CD14-positive monocyte (primary cell): ENCODE measurements around the gene ATPAF2. TPM values are rescaled to one million over a fixed set of nuclear protein-coding genes. Genes with fewer than 3 reads are reported as not detected.

ENCODE experiments used
- DNase-seq, 3 donors: peaks; one replicate each; pipeline ENCODE4 v3.0.0-alpha.2; 2011 to 2022
- H2AFZ ChIP-seq: 2 replicates; pipeline ENCODE4 v1.6.0; 2012; ENCODE audit warnings: mild to moderate bottlenecking, low read depth, low read length, inconsistent platforms; ENCODE audit not compliant: insufficient read depth, poor library complexity, severe bottlenecking
- H3K27ac ChIP-seq, 2 donors: 1 replicate in 1 of 2; 2 replicates in 1 of 2; pipeline ENCODE4 v1.5.1; 2012 to 2013; ENCODE audit warnings: low read length in 2 of 2, control low read depth in 1 of 2, inconsistent platforms in 1 of 2, low read depth in 1 of 2, mild to moderate bottlenecking in 1 of 2
- H3K27me3 ChIP-seq, 2 donors: one replicate each; pipeline versions ENCODE4 v1.6.0 to v1.6.1; 2011 to 2013; ENCODE audit warnings: low read length in 2 of 2; ENCODE audit not compliant: control insufficient read depth in 2 of 2, insufficient read depth in 2 of 2
- H3K36me3 ChIP-seq, 2 donors: replicated peaks in 1 of 2; 1 replicate in 1 of 2; 2 replicates in 1 of 2; pipeline versions ENCODE4 v1.5.1 to v1.6.1; 2012 to 2013; ENCODE audit warnings: low read length in 2 of 2, control low read depth in 1 of 2, inconsistent platforms in 1 of 2, mild to moderate bottlenecking in 1 of 2; ENCODE audit not compliant: insufficient read depth in 2 of 2, control insufficient read depth in 1 of 2
- H3K4me1 ChIP-seq, 2 donors: 1 replicate in 1 of 2; 2 replicates in 1 of 2; pipeline versions ENCODE4 v1.5.1 to v1.6.1; 2012 to 2013; ENCODE audit warnings: low read length in 2 of 2, control low read depth in 1 of 2, inconsistent platforms in 1 of 2, mild to moderate bottlenecking in 1 of 2, moderate library complexity in 1 of 2; ENCODE audit not compliant: insufficient read depth in 2 of 2, control insufficient read depth in 1 of 2
- H3K4me2 ChIP-seq: replicated peaks from 2 replicates; pipeline ENCODE3; 2012; ENCODE audit warnings: low read length, moderate library complexity, mild to moderate bottlenecking; ENCODE audit not compliant: poor library complexity, severe bottlenecking; ENCODE audit errors: extremely low read depth
- H3K4me3 ChIP-seq, 3 experiments: fragments of 200-600 bp in 1 of 3; sonication (generic) in 1 of 3; replicated peaks in 1 of 3; 1 replicate in 2 of 3; 2 replicates in 1 of 3; pipeline ENCODE4 v1.5.1; 2011 to 2013; ENCODE audit warnings: low read length in 3 of 3, mild to moderate bottlenecking in 3 of 3, control low read depth in 2 of 3, low read depth in 2 of 3, inconsistent platforms in 1 of 3, moderate library complexity in 1 of 3
- H3K79me2 ChIP-seq: 2 replicates; pipeline ENCODE4 v1.6.0; 2012; ENCODE audit warnings: mild to moderate bottlenecking, control low read depth, inconsistent platforms, low read length, moderate library complexity; ENCODE audit not compliant: insufficient read depth
- H3K9ac ChIP-seq: 2 replicates; pipeline ENCODE4 v1.6.0; 2017; ENCODE audit warnings: low read length, mild to moderate bottlenecking; ENCODE audit not compliant: insufficient read depth, poor library complexity, severe bottlenecking
- H3K9me3 ChIP-seq, 2 donors: replicated peaks in 1 of 2; 1 replicate in 1 of 2; 2 replicates in 1 of 2; pipeline versions ENCODE4 v1.5.1 to v1.6.1; 2012 to 2013; ENCODE audit warnings: low read length in 2 of 2, control low read depth in 1 of 2; ENCODE audit not compliant: control insufficient read depth in 1 of 2, insufficient read depth in 1 of 2
- H4K20me1 ChIP-seq: 2 replicates; pipeline ENCODE4 v1.6.0; 2012; ENCODE audit warnings: mild to moderate bottlenecking, low read length, control low read depth, moderate library complexity; ENCODE audit not compliant: insufficient read depth
- H3K27ac Mint-ChIP-seq, 7 donors: one replicate each; pipeline ENCODE4 v1.8.0; 2020; ENCODE audit warnings: mild to moderate bottlenecking in 7 of 7, mixed read lengths in 7 of 7, moderate library complexity in 6 of 7, inconsistent platforms in 2 of 7
- H3K27me3 Mint-ChIP-seq, 3 donors: one replicate each; pipeline ENCODE4 v1.8.0; 2021 to 2022; ENCODE audit warnings: low read depth in 3 of 3, mild to moderate bottlenecking in 3 of 3, mixed read lengths in 3 of 3, moderate library complexity in 3 of 3, inconsistent platforms in 1 of 3
- H3K36me3 Mint-ChIP-seq, 2 donors: one replicate each; pipeline ENCODE4 v1.8.0; 2020; ENCODE audit warnings: mixed read lengths in 2 of 2, inconsistent platforms in 1 of 2, mild to moderate bottlenecking in 1 of 2
- H3K4me1 Mint-ChIP-seq: one replicate; pipeline ENCODE4 v1.8.0; 2020; ENCODE audit warnings: mild to moderate bottlenecking, mixed read lengths
- H3K4me3 Mint-ChIP-seq, 2 donors: one replicate each; pipeline ENCODE4 v1.8.0; 2020; ENCODE audit warnings: mild to moderate bottlenecking in 2 of 2, mixed read lengths in 2 of 2, moderate library complexity in 1 of 2
- H3K9me3 Mint-ChIP-seq, 7 donors: one replicate each; pipeline ENCODE4 v1.8.0; 2020 to 2022; ENCODE audit warnings: mixed read lengths in 7 of 7, mild to moderate bottlenecking in 6 of 7, moderate library complexity in 6 of 7, inconsistent platforms in 2 of 7
- CTCF ChIP-seq: fragments of 200-600 bp; IDR thresholded peaks from one replicate; pipeline ENCODE4 v1.8.0; 2022; ENCODE audit warnings: antibody characterized with exemption, mild to moderate bottlenecking
- WGBS: methylation state at CpG from one replicate; pipeline ENCODE4 v1.1.5; 2013; ENCODE audit warnings: missing lambda C conversion rate; ENCODE audit not compliant: insufficient coverage; 5-methylcytosine and 5-hydroxymethylcytosine counted together
- intact Hi-C, 2 donors: fragments of 100-400 bp; cut with micrococcal nuclease; formaldehyde crosslinking; loops; one replicate each; pipeline versions ENCODE4 v1.15.0 to v1.15.1; 2023
- polyA plus RNA-seq, 3 donors: library from polyadenylated mRNA; depleted of rRNA in 1 of 3; unstranded in 2 of 3; stranded (reverse) in 1 of 3; fragments of 300-500 nt in 2 of 3; fragments of >200 nt in 1 of 3; fragmentation: Illumina TruSeq in 2 of 3; gene quantifications; 1 replicate in 2 of 3; 2 replicates in 1 of 3; pipeline ENCODE4 v1.2.3, GENCODE V29; 2012 to 2021

Gene ATPAF2
- polyA plus RNA-seq, 3 donors = 41.3 to 50.8 (median 44.9) TPM

- WGBS = no CpG with 5 or more reads among the region's 1 CpG
- Histone ChIP-seq H3K9ac (peak overlapping the region; percentile 95), H3K27me3 (no peaks in the 10 kb centered on the region), H3K4me3 (peak overlapping the region in 1 of 3 experiments; percentile 82), H4K20me1 (peaks cover 31% of the 10 kb centered on the region), H3K36me3 (no peaks in the 10 kb centered on the region), H3K4me1 (peaks cover 43 to 45% of the 10 kb centered on the region in 2 donors), H2AFZ (no peak overlapping the region), H3K9me3 (no peaks in the 10 kb centered on the region), H3K79me2 (peaks cover 57% of the 10 kb centered on the region), H3K4me2 (peak overlapping the region; percentile 88), H3K27ac (peak overlapping the region in 1 of 2 donors; percentile 95)
- Mint-ChIP-seq H3K4me1 (peaks cover 48% of the 10 kb centered on the region), H3K9me3 (no peaks in the 10 kb centered on the region), H3K36me3 (peaks cover 5 to 8% of the 10 kb centered on the region in 2 donors), H3K4me3 (peak overlapping the region; percentile 83 to 85), H3K27ac (peak overlapping the region in 4 of 7 donors; percentile 64 to 90 (median 77)), H3K27me3 (no peaks in the 10 kb centered on the region)
- intact Hi-C loops = loop anchor here (2.0 to 5.0 kb wide), 3 partner anchors 34 to 62 kb away; no protein-coding TSS in a partner anchor
- no peak for DNase-seq
- TF ChIP-seq CTCF = no peak
These were observed 68.1 kb downstream of the ATPAF2 start for GRCh38 chr17:17970699-17971430.

Other genes with a start within 250 kb of the ATPAF2 start
- gene SREBF1, start 202.2 kb downstream of the ATPAF2 start, polyA plus RNA-seq = 10 to 100 TPM in 2 of 3 donors, 1 to 10 TPM in 1; 7.6 to 35.9 (median 10.5) TPM
- 10 to 100 TPM in 1 of 3 donors, 1 to 10 TPM in 2; 1.7 to 28.2 (median 2.8) TPM for gene TOM1L2, start 66.8 kb downstream of the ATPAF2 start, polyA plus RNA-seq
- gene DRC3, start 66.3 kb downstream of the ATPAF2 start, polyA plus RNA-seq = under 1 TPM; 0.23 to 0.58 (median 0.39) TPM
- gene GID4, start 240 bp upstream of the ATPAF2 start, polyA plus RNA-seq = 1 to 10 TPM; 4.1 to 6.0 (median 4.4) TPM
- 10 to 100 TPM; 26.9 to 36.1 (median 32.0) TPM for gene DRG2, start 48.8 kb upstream of the ATPAF2 start, polyA plus RNA-seq
- 1 to 10 TPM in 1 of 3 donors, under 1 TPM in 2; 0.31 to 4.4 (median 0.56) TPM for gene MYO15A, start 69.6 kb upstream of the ATPAF2 start, polyA plus RNA-seq
- 10 to 100 TPM; 50.4 to 79.1 (median 78.9) TPM for gene ALKBH5, start 144.7 kb upstream of the ATPAF2 start, polyA plus RNA-seq
- 10 to 100 TPM in 1 of 3 donors, under 1 TPM in 2; 0.52 to 10.8 (median 0.76) TPM for gene LLGL1, start 186.5 kb upstream of the ATPAF2 start, polyA plus RNA-seq
- 100 to 1,000 TPM; 145 to 724 (median 227) TPM for gene FLII, start 219.6 kb upstream of the ATPAF2 start, polyA plus RNA-seq
- 1 to 10 TPM; 3.5 to 6.1 (median 4.9) TPM for gene MIEF2, start 221.5 kb upstream of the ATPAF2 start, polyA plus RNA-seq